MM.1S (cell line): ENCODE measurements around the gene MRPS14.

Experiments used
- DNase-seq: peaks from one replicate; pipeline ENCODE4 v3.0.0-alpha.2; 2015
- H2AFZ ChIP-seq: fragments of 300-600 bp; sonication (generic); 2 replicates; pipeline ENCODE4 v1.6.0; 2016; ENCODE audit warnings: antibody characterized with exemption, low read length
- H3F3A ChIP-seq: fragments of 300-600 bp; sonication (generic); 2 replicates; pipeline ENCODE4 v1.6.1; 2016; ENCODE audit warnings: mild to moderate bottlenecking, antibody characterized with exemption, low read length, moderate library complexity, mixed read lengths; ENCODE audit not compliant: insufficient read depth
- H3K27ac ChIP-seq: fragments of 300-600 bp; sonication (generic); 2 replicates; pipeline ENCODE4 v1.5.1; 2016; ENCODE audit warnings: mild to moderate bottlenecking, low read length
- H3K27me3 ChIP-seq: fragments of 300-600 bp; sonication (generic); replicated peaks from 2 replicates; pipeline ENCODE4 v1.6.0; 2016; ENCODE audit warnings: low read length; ENCODE audit not compliant: insufficient read depth
- H3K36me3 ChIP-seq: fragments of 300-600 bp; sonication (generic); replicated peaks from 2 replicates; pipeline ENCODE4 v1.6.1; 2016; ENCODE audit warnings: mild to moderate bottlenecking, low read length, mixed read lengths; ENCODE audit not compliant: insufficient read depth
- H3K4me1 ChIP-seq: fragments of 300-600 bp; sonication (generic); 2 replicates; pipeline ENCODE4 v1.6.1; 2016; ENCODE audit warnings: low read length, mixed read lengths
- H3K4me2 ChIP-seq: fragments of 300-600 bp; sonication (generic); 2 replicates; pipeline ENCODE4 v1.6.0; 2016; ENCODE audit warnings: low read depth, low read length
- H3K4me3 ChIP-seq: fragments of 300-600 bp; sonication (generic); 2 replicates; pipeline ENCODE4 v1.5.1; 2016; ENCODE audit warnings: low read length, mixed read lengths
- H3K79me2 ChIP-seq: fragments of 300-600 bp; sonication (generic); 2 replicates; pipeline ENCODE4 v1.6.1; 2016; ENCODE audit warnings: mixed run types, low read length, mixed read lengths
- H3K9ac ChIP-seq: fragments of 300-600 bp; sonication (generic); 2 replicates; pipeline ENCODE4 v1.6.1; 2016; ENCODE audit warnings: low read length, mixed read lengths
- H3K9me2 ChIP-seq: fragments of 300-600 bp; sonication (generic); replicated peaks from 2 replicates; pipeline ENCODE4 v1.6.1; 2016; ENCODE audit warnings: mild to moderate bottlenecking, low read length, mixed read lengths; ENCODE audit not compliant: insufficient read depth
- H3K9me3 ChIP-seq: fragments of 300-600 bp; sonication (generic); replicated peaks from 2 replicates; pipeline ENCODE4 v1.6.1; 2016; ENCODE audit warnings: mild to moderate bottlenecking, low read length, mixed read lengths; ENCODE audit not compliant: insufficient read depth
- H4K20me1 ChIP-seq: fragments of 300-600 bp; sonication (generic); 2 replicates; pipeline ENCODE4 v1.6.1; 2016; ENCODE audit warnings: mild to moderate bottlenecking, low read length, moderate library complexity, mixed read lengths; ENCODE audit not compliant: insufficient read depth
- EZH2 ChIP-seq: fragments of 300-600 bp; sonication (generic); optimal IDR thresholded peaks from 2 replicates; pipeline ENCODE3; 2017; ENCODE audit warnings: low read depth, mild to moderate bottlenecking, antibody characterized with exemption, low read length, mixed read lengths
- EZH2phosphoT487 ChIP-seq: fragments of 300-600 bp; sonication (generic); IDR thresholded peaks from 2 replicates; pipeline ENCODE4 v1.6.1; 2018; ENCODE audit warnings: antibody characterized with exemption, low read length
- TF ChIP-seq, protein P1 (sequence below): fragments of 300-600 bp; sonication (generic); IDR thresholded peaks from 2 replicates; pipeline ENCODE4 v1.5.1; 2016; ENCODE audit warnings: antibody characterized with exemption, low read length, mixed read lengths

MRPS14 gene

DNA sequence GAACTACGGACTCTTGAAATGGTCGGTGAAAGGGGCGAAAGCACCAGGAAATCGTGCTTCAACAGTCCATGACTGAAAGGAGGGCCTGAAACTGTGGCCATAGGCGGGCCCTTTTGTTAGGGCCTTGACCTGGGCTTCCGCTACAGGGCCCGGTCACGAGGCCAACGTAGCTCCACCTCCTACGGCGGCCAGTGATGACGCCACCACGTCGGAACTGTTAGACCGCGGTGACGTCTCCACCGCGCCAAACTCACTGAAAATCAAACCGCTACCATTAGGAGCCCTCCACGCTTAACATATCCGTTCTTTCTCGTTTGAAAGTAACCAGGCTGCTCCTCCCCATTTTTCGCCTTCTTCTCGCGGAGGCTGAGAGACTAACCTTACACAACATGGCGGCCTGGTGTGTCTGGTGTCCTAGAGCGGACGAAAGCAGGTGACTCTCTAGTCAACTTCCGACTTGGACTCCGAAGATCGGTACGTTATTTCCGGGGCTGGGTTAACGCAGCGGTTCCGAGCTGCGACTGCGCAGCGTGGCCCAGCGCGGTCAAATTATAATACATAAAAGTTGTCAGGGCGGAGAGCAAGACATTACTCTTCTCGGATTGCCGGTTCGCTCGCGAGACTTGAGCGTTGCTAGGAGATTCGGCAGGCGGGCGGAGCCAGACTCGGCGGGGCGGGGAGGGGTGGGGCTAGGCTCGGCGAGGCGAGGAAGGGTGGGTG lies 23.8 kb downstream of the MRPS14 start:
- Histone ChIP-seq H3K27me3 (no peaks in the 10 kb centered on the region), H2AFZ (peak overlapping the region; percentile 55), H3K27ac (peak overlapping the region; percentile 97), H3F3A (peaks cover 24% of the 10 kb centered on the region), H3K4me2 (peak overlapping the region; percentile 75), H3K36me3 (no peaks in the 10 kb centered on the region), H3K4me1 (peaks cover 31% of the 10 kb centered on the region), H3K9me3 (no peaks in the 10 kb centered on the region), H3K9me2 (no peaks in the 10 kb centered on the region), H4K20me1 (peaks cover 24% of the 10 kb centered on the region; the same call in 1 of the 2 replicates), H3K4me3 (peak overlapping the region; percentile 95), H3K79me2 (peaks cover 64% of the 10 kb centered on the region), H3K9ac (peak overlapping the region; percentile 96)
- TF ChIP-seq, protein P1, sequence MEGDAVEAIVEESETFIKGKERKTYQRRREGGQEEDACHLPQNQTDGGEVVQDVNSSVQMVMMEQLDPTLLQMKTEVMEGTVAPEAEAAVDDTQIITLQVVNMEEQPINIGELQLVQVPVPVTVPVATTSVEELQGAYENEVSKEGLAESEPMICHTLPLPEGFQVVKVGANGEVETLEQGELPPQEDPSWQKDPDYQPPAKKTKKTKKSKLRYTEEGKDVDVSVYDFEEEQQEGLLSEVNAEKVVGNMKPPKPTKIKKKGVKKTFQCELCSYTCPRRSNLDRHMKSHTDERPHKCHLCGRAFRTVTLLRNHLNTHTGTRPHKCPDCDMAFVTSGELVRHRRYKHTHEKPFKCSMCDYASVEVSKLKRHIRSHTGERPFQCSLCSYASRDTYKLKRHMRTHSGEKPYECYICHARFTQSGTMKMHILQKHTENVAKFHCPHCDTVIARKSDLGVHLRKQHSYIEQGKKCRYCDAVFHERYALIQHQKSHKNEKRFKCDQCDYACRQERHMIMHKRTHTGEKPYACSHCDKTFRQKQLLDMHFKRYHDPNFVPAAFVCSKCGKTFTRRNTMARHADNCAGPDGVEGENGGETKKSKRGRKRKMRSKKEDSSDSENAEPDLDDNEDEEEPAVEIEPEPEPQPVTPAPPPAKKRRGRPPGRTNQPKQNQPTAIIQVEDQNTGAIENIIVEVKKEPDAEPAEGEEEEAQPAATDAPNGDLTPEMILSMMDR: no peak
- TF ChIP-seq EZH2phosphoT487 (no peak), EZH2 (no peak)
- peak; percentile 100 for DNase-seq

DNA sequence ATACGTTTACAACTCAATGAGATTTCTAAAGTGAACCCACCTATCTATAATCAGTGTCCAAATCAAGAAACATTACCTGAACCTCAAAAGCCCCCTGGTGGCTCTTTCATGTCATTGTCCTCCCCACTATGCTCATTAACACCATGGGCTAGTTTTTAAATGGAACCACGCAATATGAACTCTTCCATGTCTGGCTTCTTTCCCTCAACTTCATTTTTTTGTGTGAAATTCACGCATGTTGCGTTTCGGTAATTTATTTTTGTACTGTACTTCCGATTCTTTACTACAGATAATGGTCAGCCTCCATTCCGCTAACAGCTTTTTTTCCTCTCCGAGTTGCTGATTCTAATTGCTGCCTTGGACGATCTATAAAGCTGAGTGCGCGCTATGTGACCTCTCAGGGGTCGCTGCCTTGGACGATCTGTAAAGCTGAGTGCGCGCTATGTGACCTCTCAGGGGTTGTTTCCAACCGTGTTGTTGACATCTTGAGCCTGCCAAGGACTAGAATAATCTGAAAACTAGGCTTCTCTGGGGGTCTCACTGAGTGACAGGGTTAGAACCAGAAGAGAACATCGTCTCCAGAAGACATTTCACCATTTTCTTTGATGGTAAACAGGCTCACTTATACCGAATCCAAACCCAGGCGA lies 24.5 kb downstream of the MRPS14 start:
- H3K9me3 ChIP-seq: no peaks in the 10 kb centered on the region
- TF ChIP-seq EZH2phosphoT487 (no peak), EZH2 (no peak)
- TF ChIP-seq, protein P1: peak; percentile 92
- H3K4me3 ChIP-seq: peak overlapping the region; percentile 95
- H3K27me3 ChIP-seq: no peaks in the 10 kb centered on the region
- H3K79me2 ChIP-seq: peaks cover 57% of the 10 kb centered on the region
- H3K27ac ChIP-seq: peak overlapping the region; percentile 97
- peak; percentile 92 for DNase-seq
- peaks cover 24% of the 10 kb centered on the region for H3F3A ChIP-seq
- peak overlapping the region; percentile 96 for H3K9ac ChIP-seq
- peak overlapping the region; percentile 55 for H2AFZ ChIP-seq
- peak overlapping the region; percentile 75 for H3K4me2 ChIP-seq
- H3K4me1 ChIP-seq: peaks cover 31% of the 10 kb centered on the region
- no peaks in the 10 kb centered on the region for H3K36me3 ChIP-seq
- H3K9me2 ChIP-seq: no peaks in the 10 kb centered on the region
- peaks cover 18% of the 10 kb centered on the region; the same call in 1 of the 2 replicates for H4K20me1 ChIP-seq

DNA sequence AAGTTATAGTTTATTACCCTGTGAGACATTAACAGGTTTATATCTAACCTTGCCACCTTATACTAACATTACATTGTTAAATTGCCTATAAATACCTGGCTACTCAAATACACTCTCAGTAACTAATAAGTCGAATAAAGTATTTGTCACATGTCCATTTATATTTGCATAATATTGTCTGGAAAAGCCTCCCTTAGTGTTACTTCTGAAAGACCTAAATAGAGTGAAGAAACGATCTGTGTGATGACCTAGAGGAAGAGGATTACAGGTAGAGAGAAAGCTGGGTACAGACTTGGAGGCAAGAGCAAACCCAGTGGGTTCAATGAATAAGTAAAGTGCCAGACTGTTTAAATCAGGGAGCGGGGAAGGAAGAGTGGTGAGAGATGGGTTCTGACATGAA lies 26.2 kb downstream of the MRPS14 start:
- DNase-seq: no peak
- Histone ChIP-seq H3K27me3 (no peaks in the 10 kb centered on the region), H3K79me2 (peaks cover 40% of the 10 kb centered on the region), H3F3A (peaks cover 20% of the 10 kb centered on the region), H3K4me2 (no peak overlapping the region), H3K9ac (no peak overlapping the region), H2AFZ (no peak overlapping the region), H3K36me3 (no peaks in the 10 kb centered on the region), H3K27ac (no peak overlapping the region), H3K9me3 (no peaks in the 10 kb centered on the region), H3K9me2 (no peaks in the 10 kb centered on the region), H3K4me1 (peaks cover 23% of the 10 kb centered on the region), H4K20me1 (peaks cover 5% of the 10 kb centered on the region; the same call in 1 of the 2 replicates), H3K4me3 (no peak overlapping the region)
- TF ChIP-seq, protein P1: no peak
- TF ChIP-seq EZH2: no peak
- no peak for TF ChIP-seq EZH2phosphoT487
